ENCODE data around the gene KCNMA1.

- no peak for TF ChIP-seq CTCF (IDR thresholded peaks at IDR 0.05)
- TF ChIP-seq POLR2A (IDR thresholded peaks at IDR 0.05), result no peak
Measured at GRCh38 chr10:76921383-76922010, 716.1 kb downstream of the KCNMA1 start.
